ENCODE data around the gene FBXL3. TPM values are rescaled to one million over a fixed set of nuclear protein-coding genes. Genes with fewer than 3 reads are reported as not detected.

Gene FBXL3
- total and polyA plus RNA-seq, 2 donors (not counting 1 experiment from before 2014, with no cell fraction given) = 20.5 to 78.0 TPM

GRCh38 chr13:76993473-76993872 is 33.5 kb downstream of the FBXL3 start:
- peak overlapping the region; percentile 99 for H3K4me3 Mint-ChIP-seq
- no peak for TF ChIP-seq EZH2 (IDR thresholded peaks at IDR 0.05; ENCODE audit: borderline replicate concordance, insufficient read depth, low read depth, low read length, poor library complexity, severe bottlenecking)
- no peak for TF ChIP-seq CTCF (IDR thresholded peaks at IDR 0.05)
- Histone ChIP-seq H3K27me3 (replicated peaks in 1 of 4; ENCODE audit: control extremely low read depth in 1 of 4, control insufficient read depth in 3 of 4, insufficient read depth in 4 of 4, low read length in 3 of 4) (no peaks in the 10 kb centered on the region), H3K36me3 (replicated peaks in 1 of 2; ENCODE audit: control extremely low read depth in 1 of 2, control insufficient read depth in 1 of 2, extremely low read depth in 1 of 2, insufficient read depth in 2 of 2, low read length in 1 of 2) (peaks cover 4% of the 10 kb centered on the region in 2 experiments), H3K4me1 (ENCODE audit: control insufficient read depth in 2 of 2, insufficient read depth in 2 of 2, low read length in 2 of 2) (peaks cover 17 to 19% of the 10 kb centered on the region in 2 donors), H3K9ac (ENCODE audit: low read length) (no peak overlapping the region), H3K9me3 (ENCODE audit: control extremely low read depth in 1 of 3, control insufficient read depth in 2 of 3, insufficient read depth in 1 of 3, low read length in 2 of 3) (no peaks in the 10 kb centered on the region), H3K79me2 (ENCODE audit: control insufficient read depth, insufficient read depth, low read length) (peaks cover 10% of the 10 kb centered on the region), H2AFZ (ENCODE audit: insufficient read depth, low read depth, low read length, poor library complexity, severe bottlenecking) (no peak overlapping the region), H3K4me3 (ENCODE audit: control extremely low read depth in 1 of 5, extremely low read depth in 1 of 5, insufficient read depth in 1 of 5, low read depth in 2 of 5, low read length in 4 of 5) (peak overlapping the region in 1 of 5 experiments; percentile 83), H4K20me1 (ENCODE audit: control insufficient read depth, insufficient read depth, low read length, poor library complexity, severe bottlenecking) (no peaks in the 10 kb centered on the region), H3K4me2 (replicated peaks; ENCODE audit: low read depth, low read length, poor library complexity, severe bottlenecking) (peak overlapping the region; percentile 82), H3K27ac (ENCODE audit: low read length in 2 of 2) (no peak overlapping the region)
- H3K9me3 Mint-ChIP-seq (ENCODE audit: insufficient read depth) = no peaks in the 10 kb centered on the region
- H3K27me3 Mint-ChIP-seq = no peaks in the 10 kb centered on the region
- H3K27ac Mint-ChIP-seq = peak overlapping the region; percentile 99
- CTCF ChIA-PET = interaction anchor here (1.1 to 3.2 kb wide), 6 partner anchors 9 to 485 kb away, joined by 3 to 17 read pairs (median 4); no protein-coding TSS in a partner anchor
- intact Hi-C loops (cut with micrococcal nuclease) = loop anchor here (2.0 to 5.0 kb wide), 4 partner anchors 109 to 1664 kb away; partner anchors contain the start of genes COMMD6 and OBI1
- ATAC-seq (ENCODE audit: low read depth) = no peak
- peaks cover 33% of the 10 kb centered on the region for H3K4me1 Mint-ChIP-seq
- POLR2A ChIA-PET = interaction anchor here (1.0 to 4.0 kb wide), 4 partner anchors 12 to 107 kb away, joined by 3 to 27 read pairs (median 4); partner anchors contain the start of genes FBXL3 and KCTD12
- no CpG with 5 or more reads among the region's 5 CpGs for WGBS (ENCODE audit: insufficient coverage)
- no peak for DNase-seq

- Histone ChIP-seq H4K20me1 (ENCODE audit: control insufficient read depth, insufficient read depth, low read length, poor library complexity, severe bottlenecking) (no peaks in the 10 kb centered on the region), H3K4me2 (replicated peaks; ENCODE audit: low read depth, low read length, poor library complexity, severe bottlenecking) (peak overlapping the region; percentile 82), H3K9me3 (ENCODE audit: control extremely low read depth in 1 of 3, control insufficient read depth in 2 of 3, insufficient read depth in 1 of 3, low read length in 2 of 3) (no peaks in the 10 kb centered on the region), H3K79me2 (ENCODE audit: control insufficient read depth, insufficient read depth, low read length) (peaks cover 10% of the 10 kb centered on the region), H3K27ac (ENCODE audit: low read length in 2 of 2) (peak overlapping the region; percentile 88 to 93), H3K4me3 (ENCODE audit: control extremely low read depth in 1 of 5, extremely low read depth in 1 of 5, insufficient read depth in 1 of 5, low read depth in 2 of 5, low read length in 4 of 5) (peak overlapping the region; percentile 78 to 90 (median 86)), H2AFZ (ENCODE audit: insufficient read depth, low read depth, low read length, poor library complexity, severe bottlenecking) (peak overlapping the region; percentile 91), H3K9ac (ENCODE audit: low read length) (peak overlapping the region; percentile 83), H3K36me3 (replicated peaks in 1 of 2; ENCODE audit: control extremely low read depth in 1 of 2, control insufficient read depth in 1 of 2, extremely low read depth in 1 of 2, insufficient read depth in 2 of 2, low read length in 1 of 2) (peaks cover 3 to 4% of the 10 kb centered on the region in 2 experiments), H3K27me3 (replicated peaks in 1 of 4; ENCODE audit: control extremely low read depth in 1 of 4, control insufficient read depth in 3 of 4, insufficient read depth in 4 of 4, low read length in 3 of 4) (no peaks in the 10 kb centered on the region), H3K4me1 (ENCODE audit: control insufficient read depth in 2 of 2, insufficient read depth in 2 of 2, low read length in 2 of 2) (peaks cover 16 to 17% of the 10 kb centered on the region in 2 donors)
- TF ChIP-seq CTCF (IDR thresholded peaks at IDR 0.05) (no peak), EZH2 (IDR thresholded peaks at IDR 0.05; ENCODE audit: borderline replicate concordance, insufficient read depth, low read depth, low read length, poor library complexity, severe bottlenecking) (no peak)
- ATAC-seq (ENCODE audit: low read depth) (no peak), DNase-seq (no peak)
- peak overlapping the region; percentile 99 for H3K27ac Mint-ChIP-seq
- H3K4me3 Mint-ChIP-seq = peak overlapping the region; percentile 99
- 57% methylated on average over 1 of the region's 3 CpGs for WGBS (ENCODE audit: insufficient coverage)
- intact Hi-C loops (cut with micrococcal nuclease) = loop anchor here (2.0 to 5.0 kb wide), 4 partner anchors 108 to 1664 kb away; partner anchors contain the start of genes COMMD6 and OBI1
- ChIA-PET POLR2A (interaction anchor here (1.0 to 4.0 kb wide), 5 partner anchors 9 to 107 kb away, joined by 3 to 27 read pairs (median 4); partner anchors contain the start of genes FBXL3 and KCTD12), CTCF (interaction anchor here (1.1 to 3.2 kb wide), 8 partner anchors 10 to 486 kb away, joined by 3 to 17 read pairs (median 6); no protein-coding TSS in a partner anchor)
- no peaks in the 10 kb centered on the region for H3K9me3 Mint-ChIP-seq (ENCODE audit: insufficient read depth)
- peaks cover 29% of the 10 kb centered on the region for H3K4me1 Mint-ChIP-seq
- no peaks in the 10 kb centered on the region for H3K27me3 Mint-ChIP-seq
These were observed 33.9 kb downstream of the FBXL3 start for GRCh38 chr13:76993021-76993420.

Data from B cell (primary cell).